Measurements from ENCODE around the gene KRT14. TPM values are rescaled to one million over a fixed set of nuclear protein-coding genes. Genes with fewer than 3 reads are reported as not detected.
"Not testable (repeated sequence)": the region's sequence is repeated elsewhere in the genome, so short reads cannot be mapped to it uniquely, and the experiment has no call there.

KRT14 gene
- total RNA-seq, 1 donor from 2014 or later, result 0.85 TPM

- not testable (repeated sequence) for DNase-seq
These were observed 35.9 kb upstream of the KRT14 start for GRCh38 chr17:41622340-41623183.

DNA sequence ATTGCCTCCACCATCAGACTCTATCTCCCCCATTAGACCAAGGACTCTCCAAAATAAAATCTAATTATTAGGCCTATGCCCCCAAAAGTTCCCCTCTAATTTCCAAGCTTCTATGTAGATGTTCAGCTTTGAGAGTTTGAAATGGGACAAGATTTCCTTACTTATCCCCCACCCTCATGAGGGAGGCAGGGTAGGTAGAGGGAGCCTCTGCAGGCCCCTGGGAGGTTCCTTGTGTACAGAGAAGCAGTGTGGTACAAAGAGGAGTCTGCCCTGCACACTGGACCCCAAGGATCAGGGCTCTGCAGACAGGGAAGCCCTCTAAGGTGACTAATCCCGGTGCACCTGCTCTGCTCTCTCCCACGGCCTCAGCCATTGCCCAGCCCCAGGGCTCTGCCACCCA is 35.2 kb upstream of the KRT14 start:
- DNase-seq, result no peak

DNA sequence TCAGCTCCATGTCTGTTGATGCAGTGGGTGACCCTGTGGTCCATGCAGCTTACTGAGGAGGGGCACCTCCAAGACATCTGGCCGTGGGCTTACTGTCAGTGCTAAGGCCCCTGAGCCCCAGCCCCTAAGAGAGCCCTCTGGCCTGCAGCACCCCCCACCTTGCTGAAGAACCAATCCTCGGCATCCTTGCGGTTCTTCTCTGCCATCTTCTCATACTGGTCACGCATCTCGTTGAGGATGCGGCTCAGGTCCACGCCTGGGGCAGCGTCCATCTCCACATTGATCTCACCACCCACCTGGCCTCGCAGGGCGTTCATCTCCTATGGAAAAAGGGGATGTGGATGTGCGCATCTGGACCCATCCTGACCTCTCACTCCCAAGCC is 34.7 kb upstream of the KRT14 start:
- not testable (repeated sequence) for DNase-seq

DNA sequence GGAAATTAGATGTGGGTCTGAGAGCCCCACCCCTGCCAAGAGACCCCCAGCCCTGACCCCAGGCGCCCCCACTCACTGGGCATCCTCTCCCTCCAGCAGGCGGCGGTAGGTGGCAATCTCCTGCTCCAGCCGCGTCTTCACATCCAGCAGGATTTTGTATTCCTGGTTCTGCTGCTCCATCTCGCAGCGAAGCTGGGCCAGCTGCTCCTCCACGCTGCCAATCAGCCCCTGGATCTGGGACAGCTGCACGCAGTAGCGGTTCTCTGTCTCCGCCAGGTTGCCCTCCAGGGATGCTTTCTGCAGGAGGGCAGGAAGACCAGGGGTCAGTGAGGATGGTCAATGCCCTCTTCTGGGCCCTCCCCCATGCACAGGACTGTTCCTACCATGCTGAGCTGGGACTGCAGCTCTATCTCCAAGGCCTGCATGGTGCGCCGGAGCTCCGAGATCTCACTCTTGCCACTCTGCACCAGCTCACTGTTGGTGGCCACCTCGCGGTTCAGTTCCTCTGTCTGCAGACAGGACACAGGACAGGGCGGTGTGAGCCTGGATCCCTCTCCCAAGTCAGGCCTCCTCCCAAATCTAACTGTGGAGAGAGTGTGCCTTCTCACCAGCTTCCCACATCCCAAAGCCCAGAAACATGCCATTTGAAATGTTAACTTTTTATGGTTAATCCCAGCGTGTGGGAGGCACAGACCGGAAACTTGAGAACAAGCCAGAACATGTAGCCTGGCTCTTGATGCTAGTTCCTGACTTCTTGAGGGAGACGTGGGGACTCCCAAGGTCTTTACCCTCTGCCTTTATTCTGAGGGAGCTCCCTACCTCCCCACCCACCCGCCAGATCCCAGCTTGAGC is 34.1 kb upstream of the KRT14 start:
- DNase-seq, result no peak

DNA sequence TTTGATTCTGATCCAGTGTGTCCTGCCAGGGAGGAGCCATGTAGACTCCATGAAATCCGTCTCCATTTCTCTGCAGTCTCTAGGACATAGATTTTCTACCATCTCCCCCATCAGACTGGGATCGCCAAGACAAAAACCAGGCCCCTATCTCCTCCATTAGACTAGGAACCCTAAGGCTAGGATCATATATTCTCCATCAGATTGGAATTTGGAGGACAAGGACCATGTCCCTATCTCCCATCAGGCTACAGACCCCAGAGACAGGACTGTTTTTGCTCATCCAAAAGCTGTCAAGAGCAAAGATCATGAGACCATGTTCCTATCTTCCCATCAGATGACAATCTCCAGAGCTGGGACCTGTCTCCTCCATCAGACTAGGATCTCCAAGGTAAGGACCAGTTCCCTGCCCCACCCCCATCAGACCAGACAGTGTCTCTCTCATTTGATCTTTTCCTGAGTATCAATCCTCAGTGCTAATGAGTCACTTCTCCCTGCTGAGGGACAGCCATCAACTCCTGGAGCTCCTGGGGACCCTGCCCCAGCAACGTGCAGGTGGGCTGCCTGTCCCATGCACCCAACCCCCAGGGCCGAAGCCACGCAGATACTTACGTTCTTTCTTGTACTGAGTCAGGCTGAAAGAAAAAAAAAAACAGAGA is 33.4 kb upstream of the KRT14 start:
- DNase-seq, result not testable (repeated sequence)

- no peak for DNase-seq
These were observed 32.6 kb upstream of the KRT14 start for GRCh38 chr17:41619036-41619926.

DNA sequence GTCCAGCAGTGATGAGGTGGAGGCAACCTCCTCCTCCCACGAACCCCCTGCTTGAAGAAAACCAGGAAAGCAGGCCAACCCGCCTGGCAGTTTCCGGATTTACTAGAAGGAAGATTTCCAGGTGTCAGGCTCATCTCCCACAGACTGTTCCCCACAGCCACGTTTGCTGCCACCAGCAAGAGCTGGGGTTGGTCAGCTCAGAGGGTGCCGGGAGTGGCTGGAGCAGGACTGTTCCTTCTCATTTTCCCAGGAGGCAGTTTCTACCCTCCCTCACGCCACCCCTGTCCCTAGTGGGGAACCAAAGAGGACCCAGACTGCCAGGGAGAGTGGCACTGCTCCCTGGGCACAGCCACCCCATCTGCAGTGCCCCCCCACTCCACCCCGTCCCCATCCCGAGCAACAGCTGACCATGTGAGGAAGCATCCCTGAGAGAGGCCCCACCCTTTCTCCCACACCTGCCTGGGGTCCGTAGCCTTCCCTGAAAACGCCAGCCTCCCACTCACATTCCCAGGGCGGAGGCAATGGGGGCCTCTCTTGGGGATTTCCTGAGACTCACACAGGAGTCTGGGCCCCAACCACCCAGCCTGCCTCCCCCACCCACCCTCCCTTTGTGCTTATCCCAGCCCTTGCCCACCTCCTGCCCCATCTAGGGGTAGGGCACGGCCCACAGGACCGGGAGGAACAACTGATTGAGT is 31.8 kb upstream of the KRT14 start:
- DNase-seq, result no peak

DNA sequence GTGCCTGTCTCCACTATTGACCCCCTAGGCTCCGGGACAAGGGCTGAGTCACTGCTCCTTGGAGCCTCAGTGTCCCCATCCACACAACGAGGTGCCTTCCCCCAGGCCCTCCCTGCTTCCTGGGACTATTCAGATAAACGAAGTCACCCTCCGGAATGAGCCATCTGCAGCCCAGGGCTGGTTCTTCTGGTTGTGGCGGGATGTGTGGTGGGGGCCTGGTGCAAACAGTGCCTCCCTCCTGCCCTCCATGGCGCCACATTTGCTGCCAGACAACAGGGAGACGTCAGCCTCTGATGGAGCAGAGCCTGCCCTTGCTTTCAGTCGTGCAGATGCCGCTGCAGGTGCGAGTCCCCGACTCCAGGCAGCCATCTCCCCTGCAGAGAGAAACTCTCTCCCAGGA is 31.0 kb upstream of the KRT14 start:
- no peak for DNase-seq

- no peak for DNase-seq
These were observed 30.4 kb upstream of the KRT14 start for GRCh38 chr17:41617136-41617535.

DNA sequence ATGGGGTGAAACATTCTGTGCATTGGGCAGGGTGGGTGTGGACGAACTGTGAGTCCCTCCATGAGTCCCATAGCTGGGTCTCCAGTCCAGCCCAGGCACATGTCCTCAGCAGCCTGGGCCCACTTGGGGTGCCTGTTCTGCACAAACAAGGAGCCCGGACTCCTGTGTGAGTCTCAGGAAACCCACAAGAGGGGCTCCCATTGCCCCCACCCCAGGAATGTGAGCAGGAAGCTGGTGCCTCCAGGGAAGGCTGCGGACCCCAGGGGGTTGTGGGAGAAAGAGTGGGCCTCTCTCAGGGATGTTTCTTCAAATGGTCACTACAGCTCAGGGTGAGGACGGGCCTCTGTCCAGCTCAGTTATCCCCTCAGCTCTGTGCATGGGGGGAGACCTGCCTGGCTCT is 29.8 kb upstream of the KRT14 start:
- DNase-seq, result not testable (repeated sequence)

GRCh38 chr17:41615454-41615853 is 28.8 kb upstream of the KRT14 start:
- DNase-seq, result no peak

- not testable (repeated sequence) for DNase-seq
These were observed 28.1 kb upstream of the KRT14 start for GRCh38 chr17:41614767-41615166.

GRCh38 chr17:41614098-41614497 is 27.4 kb upstream of the KRT14 start:
- DNase-seq, result no peak

- no peak for DNase-seq
These were observed 26.8 kb upstream of the KRT14 start for GRCh38 chr17:41613277-41614082.

GRCh38 chr17:41612376-41613160 is 25.9 kb upstream of the KRT14 start, which contains the start of gene KRT16:
Gene KRT16, minus strand, starts transcription at chr17:41612767. Its CDS starts 79 bp downstream, at chr17:41612688.
- DNase-seq, result not testable (repeated sequence)

- DNase-seq, result no peak
These were observed 24.4 kb upstream of the KRT14 start for GRCh38 chr17:41610965-41611640.

DNA sequence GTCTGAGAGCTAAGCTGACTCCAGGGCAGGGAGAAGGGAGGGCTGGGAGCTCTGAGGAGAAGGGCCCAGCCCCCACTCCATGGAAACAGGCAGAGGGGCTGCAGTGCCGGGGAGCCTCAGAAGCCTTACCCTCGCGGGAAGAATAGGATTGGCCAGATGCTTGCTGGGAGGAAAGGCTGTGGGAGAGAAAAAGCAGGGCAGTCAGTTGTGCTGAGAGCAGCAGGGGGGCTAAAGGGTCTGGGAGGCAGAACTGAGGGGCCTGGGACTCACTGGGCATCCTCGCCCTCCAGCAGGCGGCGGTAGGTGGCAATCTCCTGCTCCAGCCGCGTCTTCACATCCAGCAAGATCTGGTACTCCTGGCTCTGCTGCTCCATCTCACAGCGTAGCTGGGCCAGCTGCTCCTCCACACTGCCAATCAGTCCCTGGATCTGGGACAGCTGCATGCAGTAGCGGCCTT is 23.4 kb upstream of the KRT14 start:
- DNase-seq, result peak; percentile 12

GRCh38 chr17:41606930-41607329 is 20.2 kb upstream of the KRT14 start:
- not testable (repeated sequence) for DNase-seq

DNA sequence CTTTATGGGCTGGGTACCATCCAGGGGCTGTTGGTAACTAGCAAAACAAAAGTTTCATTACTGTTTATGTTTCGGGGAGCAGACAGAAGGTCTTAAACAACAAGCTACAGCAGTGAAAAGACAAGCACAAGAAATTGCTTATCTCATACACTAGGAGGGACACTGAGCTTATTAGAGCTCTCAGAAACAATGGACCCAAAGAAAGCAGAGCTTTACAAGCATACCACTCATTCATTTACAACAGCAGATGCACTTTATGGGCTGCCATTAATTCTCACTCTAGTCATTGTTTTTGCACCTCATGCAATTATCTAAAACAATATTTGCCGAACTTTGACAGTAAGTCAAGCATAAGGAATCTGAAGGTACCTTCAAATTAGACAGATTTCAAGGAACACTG is 15.8 kb upstream of the KRT14 start:
- no peak for DNase-seq
